Neural progenitor cell (in vitro differentiated cells): ENCODE data around the gene MRNIP. TPM values are rescaled to one million over a fixed set of nuclear protein-coding genes. Genes with fewer than 3 reads are reported as not detected.
A peak's percentile ranks its signal among the peaks of the same experiment; 100 is the strongest.

ENCODE experiments used
- DNase-seq: peaks from one replicate; pipeline ENCODE4 v3.0.0-alpha.2; 2016; ENCODE audit warnings: low spot score
- H2AFZ ChIP-seq: fragments of 200-600 bp; sonication (generic); replicated peaks from 2 replicates; pipeline ENCODE4 v1.6.1; 2016; ENCODE audit warnings: antibody characterized with exemption
- H3F3A ChIP-seq: fragments of 200-600 bp; sonication (generic); 2 replicates; pipeline ENCODE4 v1.6.1; 2016; ENCODE audit warnings: antibody characterized with exemption, low read depth
- H3K27ac ChIP-seq: fragments of 200-600 bp; sonication (generic); 2 replicates; pipeline ENCODE4 v1.5.1; 2016; ENCODE audit warnings: mild to moderate bottlenecking
- H3K27me3 ChIP-seq: fragments of 200-600 bp; sonication (generic); 2 replicates; pipeline ENCODE4 v1.6.1; 2016; ENCODE audit warnings: mild to moderate bottlenecking, moderate library complexity
- H3K36me3 ChIP-seq: fragments of 200-600 bp; sonication (generic); 2 replicates; pipeline ENCODE4 v1.5.1; 2016
- H3K4me1 ChIP-seq: fragments of 200-600 bp; sonication (generic); 2 replicates; pipeline ENCODE4 v1.6.1; 2016; ENCODE audit warnings: mixed run types
- H3K4me2 ChIP-seq: fragments of 200-600 bp; sonication (generic); 2 replicates; pipeline ENCODE4 v1.6.1; 2016
- H3K4me3 ChIP-seq: fragments of 200-600 bp; sonication (generic); 2 replicates; pipeline ENCODE4 v1.5.1; 2016
- H3K79me2 ChIP-seq: fragments of 200-600 bp; sonication (generic); 2 replicates; pipeline ENCODE4 v1.6.1; 2016; ENCODE audit warnings: low read depth
- H3K9ac ChIP-seq: fragments of 200-600 bp; sonication (generic); 2 replicates; pipeline ENCODE4 v1.6.1; 2016
- H3K9me3 ChIP-seq: fragments of 200-600 bp; sonication (generic); 2 replicates; pipeline ENCODE4 v1.5.1; 2016; ENCODE audit warnings: low read depth
- H4K20me1 ChIP-seq: fragments of 200-600 bp; sonication (generic); 2 replicates; pipeline ENCODE4 v1.6.1; 2016; ENCODE audit warnings: low read depth
- H3K27ac Mint-ChIP-seq: 3 replicates; pipeline ENCODE4 v1.8.0; 2021; ENCODE audit warnings: mixed read lengths
- H3K27me3 Mint-ChIP-seq: 2 replicates; pipeline ENCODE4 v1.8.0; 2022; ENCODE audit warnings: low read depth, mild to moderate bottlenecking, inconsistent platforms, moderate library complexity, mixed read lengths; ENCODE audit not compliant: insufficient read depth
- H3K36me3 Mint-ChIP-seq: 3 replicates; pipeline ENCODE4 v1.8.0; 2021; ENCODE audit warnings: mixed read lengths
- H3K4me1 Mint-ChIP-seq: 3 replicates; pipeline ENCODE4 v1.8.0; 2021; ENCODE audit warnings: mixed read lengths
- H3K4me3 Mint-ChIP-seq: 3 replicates; pipeline ENCODE4 v1.8.0; 2021; ENCODE audit warnings: mild to moderate bottlenecking, moderate library complexity, mixed read lengths
- H3K9me3 Mint-ChIP-seq: 3 replicates; pipeline ENCODE4 v1.8.0; 2020; ENCODE audit warnings: mixed read lengths
- CTCF ChIP-seq: fragments of 200-600 bp; sonication (generic); IDR thresholded peaks from 2 replicates; pipeline ENCODE4 v1.5.1; 2017; ENCODE audit warnings: antibody characterized with exemption, mild to moderate bottlenecking
- EZH2 ChIP-seq: fragments of 200-600 bp; sonication (generic); IDR thresholded peaks from 2 replicates; pipeline ENCODE4 v1.6.1; 2017; ENCODE audit warnings: antibody characterized with exemption, mild to moderate bottlenecking, moderate library complexity
- EZH2phosphoT487 ChIP-seq: fragments of 200-600 bp; sonication (generic); IDR thresholded peaks from 2 replicates; pipeline ENCODE4 v1.6.1; 2017; ENCODE audit warnings: antibody characterized with exemption
- total RNA-seq: library from RNA; depleted of rRNA; stranded (reverse); fragments of >200 nt; gene quantifications from 2 replicates; pipeline ENCODE4 v1.2.3, GENCODE V29; 2015; ENCODE audit warnings: low replicate concordance

MRNIP gene
- total RNA-seq, 1 donor from 2014 or later, result 68.5 TPM

DNA sequence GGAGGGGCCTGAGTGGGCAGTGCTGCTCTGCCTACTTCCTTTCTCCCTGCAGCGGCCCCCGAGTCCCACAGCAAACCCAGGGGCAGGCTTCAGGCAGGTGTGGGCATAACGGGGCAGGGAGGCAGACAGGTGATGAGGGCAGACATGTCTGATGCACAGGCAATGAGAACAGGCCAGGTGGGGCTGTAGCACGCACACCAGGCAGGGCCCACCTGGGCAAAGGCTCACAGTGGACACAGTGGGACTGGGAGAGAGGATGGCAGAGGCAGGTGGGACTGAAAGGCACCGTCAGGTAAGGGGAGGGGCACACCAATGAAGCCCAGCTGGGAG is 59.0 kb downstream of the MRNIP start:
- H4K20me1 ChIP-seq, result peaks cover 55% of the 10 kb centered on the region
- no peak overlapping the region for H3K4me3 Mint-ChIP-seq

DNA sequence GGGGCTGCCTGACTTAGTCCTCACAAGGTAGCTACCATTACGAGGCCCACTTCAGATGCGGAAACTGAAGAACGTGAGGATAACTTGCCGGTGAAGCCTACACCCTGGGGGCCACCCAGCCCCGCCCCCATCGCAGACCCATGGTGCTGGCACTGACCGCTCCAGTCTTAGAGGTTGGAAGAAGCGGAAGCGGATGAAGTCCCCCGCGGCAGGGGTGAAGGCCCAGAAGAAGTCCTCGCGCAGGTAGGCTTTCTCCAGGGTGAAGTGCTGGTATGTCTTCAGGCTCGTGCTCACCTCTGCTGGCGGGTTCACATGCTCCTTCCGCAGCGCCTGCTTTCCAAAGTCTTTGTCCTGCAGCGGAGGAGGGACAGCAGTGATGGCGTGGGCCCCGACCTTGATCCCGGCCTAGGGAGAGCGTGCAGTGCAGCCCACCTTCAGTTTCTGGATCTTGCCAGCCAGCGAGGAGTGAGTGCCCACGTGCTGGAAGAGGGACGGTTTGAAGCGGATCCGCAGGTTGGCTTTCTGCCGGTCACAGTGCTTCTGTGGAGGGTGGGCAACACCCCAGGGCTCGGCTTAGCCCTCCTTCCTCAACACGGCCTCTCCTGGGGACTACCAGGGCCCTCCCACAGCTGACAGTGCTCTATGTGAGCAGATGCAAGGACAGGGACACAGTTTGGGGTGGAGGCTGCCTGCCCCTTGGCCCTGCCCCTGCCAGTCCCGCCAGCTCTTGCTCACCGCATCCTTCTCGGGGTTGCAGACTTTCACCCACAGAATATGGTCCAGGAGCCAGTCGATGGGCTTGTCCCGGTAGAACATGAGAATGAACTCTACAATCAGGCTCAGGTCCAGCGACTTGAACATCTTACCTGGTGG is 59.6 kb downstream of the MRNIP start:
- peak overlapping the region; percentile 64 for H3K4me3 Mint-ChIP-seq
- H3K27ac Mint-ChIP-seq, result no peak overlapping the region
- H3K27me3 Mint-ChIP-seq, result peaks cover 19% of the 10 kb centered on the region

More for the DNA sequence above, 59.0 kb downstream of the MRNIP start:
- H3K4me1 Mint-ChIP-seq, result peaks cover 26% of the 10 kb centered on the region
- Histone ChIP-seq H3K4me1 (peaks cover 23% of the 10 kb centered on the region), H3F3A (peaks cover 38% of the 10 kb centered on the region), H3K79me2 (peaks cover 14% of the 10 kb centered on the region), H3K4me3 (no peak overlapping the region), H3K27ac (no peak overlapping the region), H2AFZ (no peak overlapping the region), H3K9ac (no peak overlapping the region), H3K36me3 (no peaks in the 10 kb centered on the region), H3K4me2 (no peak overlapping the region), H3K9me3 (no peaks in the 10 kb centered on the region), H3K27me3 (peaks cover 18% of the 10 kb centered on the region)
- no peak overlapping the region for H3K27ac Mint-ChIP-seq
- H3K36me3 Mint-ChIP-seq, result peaks cover 18% of the 10 kb centered on the region
- H3K9me3 Mint-ChIP-seq, result no peaks in the 10 kb centered on the region
- peaks cover 18% of the 10 kb centered on the region for H3K27me3 Mint-ChIP-seq
- TF ChIP-seq EZH2 (no peak), EZH2phosphoT487 (no peak), CTCF (no peak)
- no peak for DNase-seq

DNA sequence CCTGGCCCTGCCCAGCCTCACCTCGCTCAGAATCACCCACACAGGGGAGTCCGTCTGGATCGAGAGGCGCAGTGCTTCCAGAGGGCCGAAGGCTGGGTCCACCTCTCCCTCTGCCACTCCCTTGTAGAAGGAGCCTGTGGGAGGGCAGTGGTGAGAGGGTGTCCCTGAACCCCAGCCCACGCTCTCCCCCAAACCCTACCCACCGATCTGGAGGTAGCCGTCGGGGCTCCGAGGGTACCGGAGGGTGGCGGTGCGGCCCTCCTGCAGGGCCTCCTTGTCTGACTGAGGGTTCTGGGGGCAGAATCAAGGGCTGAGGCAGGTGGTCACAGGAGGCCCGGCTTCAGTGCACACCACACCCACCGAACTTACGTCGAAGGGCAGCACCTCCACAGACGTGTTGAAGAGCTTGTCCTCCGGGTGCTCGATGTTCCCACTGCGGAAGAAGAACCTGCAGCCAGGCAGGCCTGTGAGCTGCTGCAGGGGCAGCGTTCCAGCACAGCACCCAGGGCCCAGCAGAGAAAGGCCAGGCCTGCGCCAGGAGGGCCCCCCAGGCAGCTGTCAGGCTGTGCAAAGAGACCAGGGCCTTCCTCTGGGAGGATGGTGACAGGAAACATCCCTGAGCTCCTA is 60.4 kb downstream of the MRNIP start:
- Histone ChIP-seq H3F3A (peaks cover 35% of the 10 kb centered on the region), H3K27me3 (peaks cover 20% of the 10 kb centered on the region), H3K36me3 (no peaks in the 10 kb centered on the region), H4K20me1 (peaks cover 41% of the 10 kb centered on the region), H3K27ac (no peak overlapping the region), H3K4me2 (no peak overlapping the region), H3K79me2 (peaks cover 5% of the 10 kb centered on the region), H3K4me3 (no peak overlapping the region), H3K4me1 (peaks cover 13% of the 10 kb centered on the region), H2AFZ (no peak overlapping the region), H3K9ac (no peak overlapping the region), H3K9me3 (no peaks in the 10 kb centered on the region)
- TF ChIP-seq CTCF (no peak), EZH2phosphoT487 (no peak), EZH2 (no peak)
- Mint-ChIP-seq H3K27me3 (peaks cover 19% of the 10 kb centered on the region), H3K4me3 (no peak overlapping the region), H3K4me1 (peaks cover 14% of the 10 kb centered on the region), H3K36me3 (peaks cover 18% of the 10 kb centered on the region), H3K27ac (no peak overlapping the region), H3K9me3 (no peaks in the 10 kb centered on the region)
- DNase-seq, result no peak

More for the DNA sequence above, 59.6 kb downstream of the MRNIP start:
- no peak overlapping the region for H2AFZ ChIP-seq
- H3K27ac ChIP-seq, result no peak overlapping the region
- H4K20me1 ChIP-seq, result peaks cover 49% of the 10 kb centered on the region
- H3K9me3 ChIP-seq, result no peaks in the 10 kb centered on the region
- H3K4me2 ChIP-seq, result no peak overlapping the region
- Mint-ChIP-seq H3K36me3 (peaks cover 18% of the 10 kb centered on the region), H3K4me1 (peaks cover 20% of the 10 kb centered on the region), H3K9me3 (no peaks in the 10 kb centered on the region)
- no peak for DNase-seq
- H3K36me3 ChIP-seq, result no peaks in the 10 kb centered on the region
- peaks cover 21% of the 10 kb centered on the region for H3K4me1 ChIP-seq
- no peak for TF ChIP-seq CTCF
- TF ChIP-seq EZH2, result no peak
- TF ChIP-seq EZH2phosphoT487, result no peak
- H3K79me2 ChIP-seq, result peaks cover 8% of the 10 kb centered on the region
- H3K9ac ChIP-seq, result no peak overlapping the region
- peaks cover 20% of the 10 kb centered on the region for H3K27me3 ChIP-seq
- H3F3A ChIP-seq, result peaks cover 40% of the 10 kb centered on the region
- no peak overlapping the region for H3K4me3 ChIP-seq
